GM19239 (cell line): Measurements from ENCODE around the gene MED29.
"Not testable (repeated sequence)": the region's sequence is repeated elsewhere in the genome, so short reads cannot be mapped to it uniquely, and the experiment has no call there.

Source experiments
- DNase-seq: peaks from one replicate; pipeline ENCODE4 v3.0.0; 2011; ENCODE audit warnings: low spot score; ENCODE audit not compliant: insufficient read length
- FAIRE-seq: peaks from 2 replicates; lab custom pipeline; 2011; peaks lifted over from hg19 to GRCh38; lab: Jason Lieb, UNC

Gene MED29

GRCh38 chr19:39369200-39369599 is 22.0 kb upstream of the MED29 start:
- FAIRE-seq (no peak), DNase-seq (no peak)

GRCh38 chr19:39370735-39371134 is 20.4 kb upstream of the MED29 start:
- FAIRE-seq (no peak), DNase-seq (no peak)

GRCh38 chr19:39372047-39372802 is 19.0 kb upstream of the MED29 start:
- FAIRE-seq (no peak), DNase-seq (no peak)

- no peak for FAIRE-seq
- no peak for DNase-seq
Observed at GRCh38 chr19:39372941-39373340, 18.2 kb upstream of the MED29 start.

GRCh38 chr19:39375929-39376328 is 15.2 kb upstream of the MED29 start:
- no peak for DNase-seq

GRCh38 chr19:39377373-39378362 is 13.5 kb upstream of the MED29 start:
- FAIRE-seq, result no peak

More at GRCh38 chr19:39375929-39376328, 15.2 kb upstream of the MED29 start:
- FAIRE-seq, result no peak

GRCh38 chr19:39379366-39379765 is 11.8 kb upstream of the MED29 start:
- not testable (repeated sequence) for FAIRE-seq

More at GRCh38 chr19:39377373-39378362, 13.5 kb upstream of the MED29 start:
- no peak for DNase-seq

GRCh38 chr19:39379865-39380396 is 11.2 kb upstream of the MED29 start:
- DNase-seq, result no peak
- FAIRE-seq, result no peak

More at GRCh38 chr19:39379366-39379765, 11.8 kb upstream of the MED29 start:
- DNase-seq, result not testable (repeated sequence)

GRCh38 chr19:39380521-39381502 is 10.4 kb upstream of the MED29 start:
- FAIRE-seq (no peak), DNase-seq (no peak)

GRCh38 chr19:39381910-39382611 is 9.1 kb upstream of the MED29 start:
- FAIRE-seq (no peak), DNase-seq (no peak)

GRCh38 chr19:39382991-39383828 is 8.0 kb upstream of the MED29 start:
- FAIRE-seq (no peak), DNase-seq (no peak)

GRCh38 chr19:39384839-39385568 is 6.2 kb upstream of the MED29 start:
- no peak for DNase-seq
- no peak for FAIRE-seq

- FAIRE-seq (no peak), DNase-seq (no peak)
Observed at GRCh38 chr19:39385629-39386411, 5.4 kb upstream of the MED29 start.

- DNase-seq, result no peak
- no peak for FAIRE-seq
Observed at GRCh38 chr19:39386557-39386956, 4.6 kb upstream of the MED29 start.

- no peak for FAIRE-seq
- DNase-seq, result no peak
Observed at GRCh38 chr19:39388657-39389056, 2.5 kb upstream of the MED29 start.

- FAIRE-seq (no peak), DNase-seq (no peak)
Observed at GRCh38 chr19:39389631-39390414, 1.4 kb upstream of the MED29 start.
